Memory B cell (primary cell): Measurements from ENCODE around the gene CERS6.

Experiments used
- ATAC-seq: fragments of 150-1000 bp; cut with Tn5 transposase; 2 replicates; pipeline ENCODE4 v1.10.0; 2021; ENCODE audit warnings: low read depth, mild to moderate bottlenecking, moderate library complexity
- DNase-seq, 2 donors: peaks; one replicate each; pipeline ENCODE4 v3.0.0; 2022; ENCODE audit warnings: low spot score in 2 of 2
- H3K27ac Mint-ChIP-seq: one replicate; pipeline ENCODE4 v1.8.0; 2022; ENCODE audit warnings: mild to moderate bottlenecking, moderate library complexity, mixed read lengths
- H3K27me3 Mint-ChIP-seq: one replicate; pipeline ENCODE4 v1.8.0; 2022; ENCODE audit warnings: mixed read lengths
- H3K36me3 Mint-ChIP-seq: one replicate; pipeline ENCODE4 v1.8.0; 2022; ENCODE audit warnings: mild to moderate bottlenecking, mixed read lengths
- H3K4me1 Mint-ChIP-seq: one replicate; pipeline ENCODE4 v1.8.0; 2022; ENCODE audit warnings: mixed read lengths
- H3K4me3 Mint-ChIP-seq: one replicate; pipeline ENCODE4 v1.8.0; 2022; ENCODE audit warnings: mild to moderate bottlenecking, moderate library complexity, mixed read lengths
- H3K9me3 Mint-ChIP-seq: one replicate; pipeline ENCODE4 v1.8.0; 2022; ENCODE audit warnings: mixed read lengths

Gene CERS6

GRCh38 chr2:168691221-168691620, 235.1 kb downstream of the CERS6 start:
- H3K9me3 Mint-ChIP-seq: no peaks in the 10 kb centered on the region
- H3K36me3 Mint-ChIP-seq: peaks cover 1% of the 10 kb centered on the region
- no peak for ATAC-seq
- H3K4me1 Mint-ChIP-seq: no peaks in the 10 kb centered on the region
- no peak for DNase-seq
- no peak overlapping the region for H3K4me3 Mint-ChIP-seq
- H3K27me3 Mint-ChIP-seq: no peaks in the 10 kb centered on the region
- no peak overlapping the region for H3K27ac Mint-ChIP-seq

GRCh38 chr2:168692132-168692744, 236.2 kb downstream of the CERS6 start:
- H3K4me1 Mint-ChIP-seq: no peaks in the 10 kb centered on the region
- DNase-seq (no peak), ATAC-seq (no peak)
- no peak overlapping the region for H3K4me3 Mint-ChIP-seq
- no peak overlapping the region for H3K27ac Mint-ChIP-seq
- H3K9me3 Mint-ChIP-seq: no peaks in the 10 kb centered on the region
- H3K27me3 Mint-ChIP-seq: no peaks in the 10 kb centered on the region
- peaks cover 2% of the 10 kb centered on the region for H3K36me3 Mint-ChIP-seq

- Mint-ChIP-seq H3K9me3 (no peaks in the 10 kb centered on the region), H3K36me3 (peaks cover 2% of the 10 kb centered on the region), H3K4me1 (no peaks in the 10 kb centered on the region), H3K4me3 (no peak overlapping the region), H3K27ac (no peak overlapping the region), H3K27me3 (no peaks in the 10 kb centered on the region)
- ATAC-seq (no peak), DNase-seq (no peak)
Observed at GRCh38 chr2:168694173-168694572, 238.1 kb downstream of the CERS6 start.

- H3K4me3 Mint-ChIP-seq: no peak overlapping the region
- H3K4me1 Mint-ChIP-seq: no peaks in the 10 kb centered on the region
- no peak for ATAC-seq
- no peaks in the 10 kb centered on the region for H3K27me3 Mint-ChIP-seq
- H3K36me3 Mint-ChIP-seq: peaks cover 2% of the 10 kb centered on the region
- no peaks in the 10 kb centered on the region for H3K9me3 Mint-ChIP-seq
- no peak for DNase-seq
- H3K27ac Mint-ChIP-seq: no peak overlapping the region
Observed at GRCh38 chr2:168694866-168695265, 238.8 kb downstream of the CERS6 start.

- ATAC-seq: no peak
- Mint-ChIP-seq H3K4me3 (no peak overlapping the region), H3K36me3 (peaks cover 2% of the 10 kb centered on the region), H3K4me1 (no peaks in the 10 kb centered on the region), H3K27ac (no peak overlapping the region), H3K27me3 (no peaks in the 10 kb centered on the region), H3K9me3 (no peaks in the 10 kb centered on the region)
- no peak for DNase-seq
Observed at GRCh38 chr2:168697668-168698121, 241.6 kb downstream of the CERS6 start.

- Mint-ChIP-seq H3K4me1 (no peaks in the 10 kb centered on the region), H3K36me3 (peaks cover 2% of the 10 kb centered on the region), H3K4me3 (no peak overlapping the region), H3K27me3 (no peaks in the 10 kb centered on the region), H3K9me3 (no peaks in the 10 kb centered on the region), H3K27ac (no peak overlapping the region)
- DNase-seq (no peak), ATAC-seq (no peak)
Observed at GRCh38 chr2:168698969-168699368, 242.9 kb downstream of the CERS6 start.

GRCh38 chr2:168699844-168700417, 243.9 kb downstream of the CERS6 start:
- ATAC-seq (no peak), DNase-seq (no peak)
- H3K4me3 Mint-ChIP-seq: no peak overlapping the region
- no peaks in the 10 kb centered on the region for H3K4me1 Mint-ChIP-seq
- H3K27ac Mint-ChIP-seq: no peak overlapping the region
- H3K36me3 Mint-ChIP-seq: peaks cover 2% of the 10 kb centered on the region
- no peaks in the 10 kb centered on the region for H3K9me3 Mint-ChIP-seq
- H3K27me3 Mint-ChIP-seq: no peaks in the 10 kb centered on the region

- Mint-ChIP-seq H3K9me3 (no peaks in the 10 kb centered on the region), H3K27me3 (no peaks in the 10 kb centered on the region), H3K4me3 (no peak overlapping the region), H3K4me1 (no peaks in the 10 kb centered on the region), H3K36me3 (peaks cover 2% of the 10 kb centered on the region), H3K27ac (no peak overlapping the region)
- DNase-seq: no peak
- no peak for ATAC-seq
Observed at GRCh38 chr2:168700615-168701245, 244.7 kb downstream of the CERS6 start.

- Mint-ChIP-seq H3K36me3 (no peaks in the 10 kb centered on the region), H3K4me3 (no peak overlapping the region), H3K9me3 (no peaks in the 10 kb centered on the region), H3K27ac (no peak overlapping the region), H3K27me3 (no peaks in the 10 kb centered on the region), H3K4me1 (no peaks in the 10 kb centered on the region)
- ATAC-seq (no peak), DNase-seq (no peak)
Observed at GRCh38 chr2:168702579-168702978, 246.5 kb downstream of the CERS6 start.

GRCh38 chr2:168703926-168704325, 247.9 kb downstream of the CERS6 start:
- H3K4me1 Mint-ChIP-seq: no peaks in the 10 kb centered on the region

GRCh38 chr2:168705534-168706470, 249.7 kb downstream of the CERS6 start:
- DNase-seq (no peak), ATAC-seq (no peak)
- no peaks in the 10 kb centered on the region for H3K9me3 Mint-ChIP-seq
- no peak overlapping the region for H3K4me3 Mint-ChIP-seq
- no peaks in the 10 kb centered on the region for H3K36me3 Mint-ChIP-seq
- no peaks in the 10 kb centered on the region for H3K4me1 Mint-ChIP-seq
- no peak overlapping the region for H3K27ac Mint-ChIP-seq
- H3K27me3 Mint-ChIP-seq: no peaks in the 10 kb centered on the region

More at GRCh38 chr2:168703926-168704325, 247.9 kb downstream of the CERS6 start:
- Mint-ChIP-seq H3K27ac (no peak overlapping the region), H3K27me3 (no peaks in the 10 kb centered on the region), H3K4me3 (no peak overlapping the region), H3K36me3 (no peaks in the 10 kb centered on the region), H3K9me3 (no peaks in the 10 kb centered on the region)
- DNase-seq (no peak), ATAC-seq (no peak)

- ATAC-seq (no peak), DNase-seq (no peak)
- Mint-ChIP-seq H3K4me1 (peaks cover 1% of the 10 kb centered on the region), H3K9me3 (no peaks in the 10 kb centered on the region), H3K36me3 (no peaks in the 10 kb centered on the region), H3K27ac (no peak overlapping the region), H3K27me3 (no peaks in the 10 kb centered on the region), H3K4me3 (no peak overlapping the region)
Observed at GRCh38 chr2:168706806-168707205, 250.7 kb downstream of the CERS6 start.

- Mint-ChIP-seq H3K4me1 (peaks cover 5% of the 10 kb centered on the region), H3K9me3 (no peaks in the 10 kb centered on the region), H3K36me3 (no peaks in the 10 kb centered on the region), H3K27ac (no peak overlapping the region), H3K27me3 (no peaks in the 10 kb centered on the region), H3K4me3 (no peak overlapping the region)
- no peak for ATAC-seq
- no peak for DNase-seq
Observed at GRCh38 chr2:168708080-168708479, 252.0 kb downstream of the CERS6 start.
